Stimulated activated CD4-positive, alpha-beta T cell treated with anti-CD3 and anti-CD28 coated beads, Interleukin-1b, Interleukin-23, amount 100 ng/mL, for 24 hours (primary cell): ENCODE measurements around the gene GUCD1.
"Not testable (repeated sequence)": the region's sequence is repeated elsewhere in the genome, so short reads cannot be mapped to it uniquely, and the experiment has no call there.

Experiments
- DNase-seq, 4 experiments: peaks; one replicate each; pipeline ENCODE4 v3.0.0-alpha.2; 2020; ENCODE audit warnings: low read depth in 4 of 4, low spot score in 1 of 4

The GUCD1 gene

DNA sequence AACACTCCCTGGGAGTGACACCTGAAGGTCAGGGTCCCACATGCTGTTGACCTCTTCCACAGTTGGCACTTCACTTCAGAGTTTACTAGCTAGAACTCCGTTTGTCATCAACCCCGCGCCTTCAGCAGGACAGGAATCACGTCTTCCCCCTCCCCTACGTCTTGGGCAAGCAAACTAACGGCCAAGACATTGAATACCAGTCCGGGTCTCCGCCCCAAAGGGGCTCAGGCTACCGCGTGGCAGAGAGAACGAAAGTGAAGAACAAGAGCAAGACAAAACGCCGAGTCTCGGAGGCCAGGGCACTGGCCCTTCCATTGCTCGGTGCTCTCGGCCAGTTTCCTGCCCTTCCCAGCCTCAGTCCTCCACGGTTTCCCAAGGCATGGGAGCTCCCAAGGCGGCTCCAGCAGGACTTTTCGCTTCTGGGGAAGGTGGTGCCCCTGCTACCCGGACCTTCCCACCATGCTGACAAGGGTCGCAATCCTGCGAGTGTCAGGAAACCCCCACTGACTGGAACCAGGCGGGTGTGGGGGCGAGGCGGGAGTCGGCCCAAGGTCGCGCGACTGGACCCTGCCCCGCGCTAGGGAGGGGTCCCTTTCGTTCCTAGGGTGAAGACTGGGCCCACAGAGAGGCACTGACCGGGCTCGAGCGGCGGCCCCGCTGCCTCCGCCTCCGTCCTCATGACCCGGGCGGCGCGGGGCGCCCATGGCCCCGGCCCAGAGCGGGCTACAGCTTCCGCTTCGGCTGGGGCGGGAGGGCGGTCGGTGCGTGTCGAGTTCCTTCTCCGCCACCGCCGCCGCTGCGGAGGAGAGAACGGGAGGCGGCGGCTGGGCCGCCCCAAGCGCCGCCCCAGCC, at the start of gene GUCD1:
GUCD1 (minus strand) TSS at position 826 of the 852 bp plus-strand sequence; CDS start at position 679, 147 bp downstream.
- peak in 3 of 4 experiments; percentile 7 to 16 (median 14) for DNase-seq

DNA sequence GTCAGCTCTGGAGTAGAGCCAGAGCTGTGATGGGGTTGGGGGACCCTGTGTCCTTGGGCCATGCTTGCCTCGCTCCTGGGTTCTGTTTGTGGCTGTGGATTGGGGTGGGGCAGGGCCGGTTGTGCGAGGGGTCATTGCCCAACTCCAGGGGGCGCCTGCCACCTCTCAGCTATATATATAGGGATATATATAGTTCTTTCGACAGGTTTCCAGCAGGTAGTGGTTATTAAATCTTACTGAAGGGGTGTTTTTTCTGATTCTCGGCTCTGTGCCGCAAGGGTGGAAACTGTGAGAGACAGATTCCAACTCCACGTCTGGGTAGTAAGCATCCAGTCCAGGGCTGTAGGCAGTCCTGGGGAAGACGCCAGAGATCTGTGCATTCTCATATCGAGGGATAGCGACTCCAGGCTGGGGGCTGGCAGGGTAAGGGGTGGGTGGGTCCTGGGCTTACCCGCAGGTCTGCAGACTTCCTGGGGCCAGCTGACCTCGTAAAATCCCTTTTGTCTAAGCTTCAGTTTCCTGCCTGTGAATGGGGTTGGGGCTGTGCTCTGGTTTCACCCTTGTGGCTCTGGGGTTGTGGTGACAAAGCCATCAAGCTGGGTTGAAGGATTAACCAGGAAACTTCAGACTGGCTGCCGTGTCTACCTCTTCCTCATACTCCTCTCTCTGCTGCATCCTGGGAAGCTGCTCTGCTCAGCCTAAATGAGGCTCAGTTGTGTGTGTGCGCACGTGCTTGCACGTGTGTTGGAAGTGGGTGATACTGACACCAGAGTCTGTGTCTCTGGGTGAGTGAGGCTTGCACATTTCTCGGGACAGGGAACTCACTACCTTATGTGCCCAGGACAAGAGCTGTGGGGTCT, 49.1 kb upstream of the GUCD1 start:
- DNase-seq, result peak in 1 of 4 experiments; percentile 5

DNA sequence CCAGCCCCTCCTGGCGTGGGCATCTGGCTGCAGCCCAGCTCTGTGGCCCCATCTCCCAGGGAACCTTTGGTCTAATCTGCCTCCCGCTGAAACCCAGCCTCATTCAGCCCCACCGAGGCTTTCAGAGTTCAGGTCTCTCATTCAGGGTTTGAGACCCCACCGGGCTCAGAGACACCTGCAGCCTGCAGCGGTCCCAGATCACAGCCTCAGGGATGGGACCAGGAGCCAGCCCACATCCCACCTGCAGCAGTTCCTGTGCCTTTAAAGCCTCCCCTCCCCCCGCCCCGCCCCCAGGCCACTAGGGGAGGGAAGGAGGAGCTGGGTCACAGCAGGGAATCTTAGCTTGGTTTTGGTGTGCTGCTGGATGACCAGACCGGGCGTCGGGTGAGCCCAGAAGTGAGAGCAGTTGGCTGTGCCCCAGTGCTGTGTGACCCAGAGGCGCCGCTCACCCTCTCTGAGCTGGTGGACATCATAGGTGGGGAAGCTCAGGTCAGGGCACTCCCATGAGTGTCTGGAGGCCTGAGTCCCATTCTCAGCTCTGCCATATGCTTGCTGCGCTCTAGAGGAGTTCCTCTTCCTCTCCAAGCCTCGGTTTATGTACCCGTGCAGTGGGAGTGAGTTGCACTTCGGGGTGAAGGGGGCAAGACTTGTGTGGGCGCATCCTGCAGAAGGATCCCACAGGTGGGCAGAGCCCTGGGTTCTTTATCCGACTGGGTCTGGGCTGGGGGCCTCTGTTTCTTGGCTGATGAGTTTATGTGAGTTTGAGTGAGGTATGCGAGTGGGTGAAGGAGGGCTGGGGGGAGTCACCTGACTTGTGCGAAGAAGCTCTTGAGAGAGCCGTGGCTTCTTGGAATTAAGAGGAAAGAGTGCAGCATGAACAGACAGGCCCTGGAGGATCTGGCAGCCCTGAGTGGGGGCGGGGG, 48.2 kb upstream of the GUCD1 start, which contains the start of gene GGT1:
GGT1 (plus strand) TSS at position 347 of the 923 bp plus-strand sequence. CDS start 7,889 bp downstream, outside the sequence.
- DNase-seq, result not testable (repeated sequence)

- not testable (repeated sequence) for DNase-seq
Observed at GRCh38 chr22:24602105-24602749, 47.3 kb upstream of the GUCD1 start.

GRCh38 chr22:24601217-24602104, 46.5 kb upstream of the GUCD1 start:
- no peak for DNase-seq

- not testable (repeated sequence) for DNase-seq
Observed at GRCh38 chr22:24599958-24600715, 45.2 kb upstream of the GUCD1 start.

GRCh38 chr22:24599514-24599913, 44.6 kb upstream of the GUCD1 start:
- DNase-seq, result no peak

- DNase-seq, result not testable (repeated sequence)
Observed at GRCh38 chr22:24597076-24597475, 42.1 kb upstream of the GUCD1 start.

GRCh38 chr22:24595863-24596262, 40.9 kb upstream of the GUCD1 start:
- DNase-seq, result no peak

DNA sequence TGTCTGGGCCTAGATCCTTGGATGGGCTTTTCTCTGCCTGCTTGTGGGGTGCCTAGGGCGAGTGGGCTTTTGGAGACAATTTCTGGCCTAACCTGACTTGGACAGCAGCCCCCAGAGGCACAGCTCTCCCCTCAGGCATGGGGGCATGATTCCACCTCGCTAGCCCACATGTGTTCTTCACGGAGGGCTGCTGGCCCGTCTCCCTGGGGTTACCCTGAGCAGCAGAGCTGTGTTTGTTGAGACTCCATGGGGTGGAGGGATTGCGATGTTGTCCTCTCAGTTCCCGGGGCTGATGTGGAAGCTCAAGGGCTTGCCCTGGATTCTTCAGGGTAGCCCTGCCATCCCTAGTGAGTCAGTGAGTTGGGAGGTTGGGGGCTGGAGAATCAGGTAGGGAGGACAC, 40.3 kb upstream of the GUCD1 start:
- DNase-seq, result no peak

DNA sequence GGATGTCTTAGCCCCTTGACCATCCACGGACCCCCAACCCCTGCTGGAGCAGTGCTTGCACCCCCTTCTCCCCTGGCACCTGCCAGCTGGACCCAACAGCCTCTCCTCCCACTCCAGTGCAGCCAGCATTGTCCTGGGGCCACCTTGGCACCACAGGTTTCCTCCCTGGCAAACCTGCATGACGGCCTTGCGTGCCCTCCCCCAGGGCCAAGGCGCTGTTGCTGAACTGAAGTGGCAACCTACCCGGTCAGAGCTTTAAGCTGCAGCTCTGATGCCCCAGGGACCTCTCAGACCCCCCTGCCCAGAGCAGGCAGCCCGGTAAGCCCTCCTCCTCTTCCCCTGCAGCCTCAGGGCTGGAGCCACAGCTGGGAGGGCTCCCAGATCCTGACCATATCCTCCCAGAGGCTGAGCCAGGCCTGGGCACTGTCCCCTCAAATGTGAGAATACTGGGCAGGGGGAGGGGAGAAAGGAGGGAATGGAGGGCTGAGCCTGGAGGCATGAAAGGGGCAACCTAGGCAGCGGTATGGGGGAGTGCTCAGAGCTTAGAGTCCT, 39.7 kb upstream of the GUCD1 start:
- DNase-seq, result no peak

GRCh38 chr22:24593836-24594568, 39.1 kb upstream of the GUCD1 start:
- DNase-seq, result no peak

GRCh38 chr22:24593559-24593835, 38.6 kb upstream of the GUCD1 start:
- DNase-seq, result not testable (repeated sequence)

DNA sequence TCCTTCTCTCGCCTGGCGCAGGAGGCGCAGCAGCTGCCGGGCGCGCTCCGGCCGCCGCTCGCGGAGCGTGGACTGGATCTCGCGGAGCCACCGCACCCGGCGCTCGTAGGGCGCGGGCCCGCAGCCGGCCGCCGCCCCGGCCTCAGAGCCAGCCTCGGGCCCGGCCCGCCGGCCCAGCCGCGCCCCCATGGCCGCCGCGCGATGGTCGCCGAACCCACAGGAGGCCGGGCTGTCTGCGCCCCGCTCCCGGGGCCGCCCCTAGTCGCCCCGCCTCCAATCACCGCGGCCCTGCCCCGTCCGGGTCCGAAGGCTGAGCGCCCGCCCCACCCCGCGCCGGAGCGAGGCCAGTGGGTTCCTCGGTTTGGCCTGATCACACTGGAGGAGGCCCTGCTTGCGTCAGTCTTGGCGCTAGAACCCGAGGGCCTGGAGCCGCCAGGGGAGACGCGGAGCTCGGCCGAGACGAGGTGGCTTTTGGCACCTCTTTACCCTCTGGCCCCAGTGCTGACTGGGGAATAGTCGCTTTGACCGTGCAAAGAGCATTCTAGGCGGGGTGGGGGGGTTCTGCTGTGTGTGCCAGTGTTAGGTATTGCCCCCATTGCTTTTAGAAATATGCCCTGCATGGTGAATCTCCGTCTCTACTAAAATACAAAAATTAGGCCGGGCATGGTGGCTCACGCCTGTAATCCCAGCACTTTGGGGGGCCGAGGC, 38.1 kb upstream of the GUCD1 start, which contains the start of gene LRRC75B:
LRRC75B (minus strand) TSS at position 223 of the 708 bp plus-strand sequence; CDS start at position 189, 34 bp downstream.
- peak in 1 of 4 experiments; percentile 36 for DNase-seq

DNA sequence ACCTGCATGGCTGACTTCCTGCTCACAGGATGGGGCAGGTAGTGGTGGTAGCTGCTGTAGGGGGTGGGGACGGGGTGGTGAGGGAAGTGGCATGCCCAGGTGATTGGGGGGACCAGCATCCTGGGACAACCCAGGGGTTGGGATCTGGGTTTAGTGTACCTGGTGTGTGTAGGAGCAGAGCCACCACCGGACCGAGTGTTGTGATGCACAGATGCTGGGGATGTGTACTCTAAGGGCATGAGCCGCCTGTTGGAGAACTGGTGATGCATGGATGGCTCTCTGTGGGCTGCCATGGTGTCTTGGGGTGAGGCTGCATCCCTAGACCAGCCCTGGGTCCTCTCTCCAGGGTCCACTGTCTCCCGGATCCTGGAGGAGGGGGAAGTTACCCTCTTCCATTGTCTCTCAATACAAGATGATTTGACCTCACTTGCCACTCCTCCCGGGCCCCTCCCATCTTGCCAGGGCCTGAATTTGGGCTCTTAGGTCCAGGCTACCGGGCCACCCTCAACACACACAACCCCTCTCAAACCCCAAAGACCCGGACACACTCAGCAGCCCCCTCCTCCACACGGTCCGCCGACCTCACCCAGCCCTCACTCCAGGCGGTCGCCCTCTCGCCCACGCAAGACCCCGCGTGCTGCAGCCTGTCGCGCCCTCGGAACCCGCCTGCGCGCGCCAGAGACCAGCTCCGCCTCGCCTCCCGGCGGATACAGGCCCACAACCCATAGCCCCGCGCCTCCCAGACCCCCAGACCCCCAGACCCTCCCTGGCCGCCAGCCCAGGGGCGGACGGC, 37.3 kb upstream of the GUCD1 start:
- no peak for DNase-seq

DNA sequence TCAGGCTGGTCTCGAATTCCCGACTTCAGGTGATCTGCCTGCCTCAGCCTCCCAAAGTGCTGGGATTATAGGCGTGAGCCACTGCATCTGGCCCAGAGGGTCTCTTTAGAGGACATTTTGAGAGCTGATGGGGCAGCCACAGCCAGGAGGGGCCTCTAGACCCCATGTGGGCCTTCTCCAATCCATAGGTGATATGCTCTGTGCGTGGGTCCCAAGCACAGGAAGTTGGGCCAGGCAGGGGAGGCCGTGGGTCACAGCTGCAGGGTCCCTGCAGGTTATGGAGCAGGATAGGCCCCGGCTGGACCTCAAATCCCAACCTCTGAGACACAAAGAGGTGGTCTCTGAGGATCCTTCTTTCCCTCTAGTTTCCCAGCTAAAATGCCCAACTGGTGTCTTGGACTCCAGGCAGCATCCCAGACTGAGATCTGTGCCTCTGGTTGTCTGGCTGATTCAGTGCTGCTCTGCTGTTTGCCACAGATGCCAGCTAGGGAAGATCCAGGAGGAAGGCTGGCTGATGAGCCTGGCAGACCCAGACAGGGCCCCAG, 36.4 kb upstream of the GUCD1 start:
- DNase-seq, result no peak
